ENCODE results near the gene KPNA4. TPM values are rescaled to one million over a fixed set of nuclear protein-coding genes. Genes with fewer than 3 reads are reported as not detected.

KPNA4 gene
- total RNA-seq, 2 donors from 2014 or later, result 41.6 to 60.6 TPM

DNA sequence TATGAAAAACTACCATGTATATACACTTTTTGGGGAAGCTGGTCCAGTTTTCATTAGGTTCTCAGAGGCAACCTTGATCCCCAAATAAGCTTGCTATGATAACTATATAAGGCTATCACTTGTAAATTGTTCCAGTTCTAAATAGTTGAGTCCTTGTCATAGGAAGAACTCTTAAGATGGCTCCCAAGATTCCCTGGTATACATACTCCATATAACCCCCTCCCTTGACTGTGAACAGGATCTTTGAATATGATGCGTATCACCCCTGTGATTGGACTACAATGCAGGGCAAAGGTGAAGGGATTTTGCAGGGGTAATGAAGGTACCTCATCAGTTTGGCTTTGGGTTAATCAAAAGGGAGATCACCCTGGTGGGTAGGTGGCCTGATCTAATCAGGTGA, 67.2 kb downstream of the KPNA4 start:
- H3K4me1 ChIP-seq, result no peaks in the 10 kb centered on the region
- H3K9ac ChIP-seq (ENCODE audit: low read depth in 2 of 2, low read length in 2 of 2), result no peak overlapping the region
- H3K9me3 ChIP-seq, result no peaks in the 10 kb centered on the region
- no peak for DNase-seq
- TF ChIP-seq, protein P1, sequence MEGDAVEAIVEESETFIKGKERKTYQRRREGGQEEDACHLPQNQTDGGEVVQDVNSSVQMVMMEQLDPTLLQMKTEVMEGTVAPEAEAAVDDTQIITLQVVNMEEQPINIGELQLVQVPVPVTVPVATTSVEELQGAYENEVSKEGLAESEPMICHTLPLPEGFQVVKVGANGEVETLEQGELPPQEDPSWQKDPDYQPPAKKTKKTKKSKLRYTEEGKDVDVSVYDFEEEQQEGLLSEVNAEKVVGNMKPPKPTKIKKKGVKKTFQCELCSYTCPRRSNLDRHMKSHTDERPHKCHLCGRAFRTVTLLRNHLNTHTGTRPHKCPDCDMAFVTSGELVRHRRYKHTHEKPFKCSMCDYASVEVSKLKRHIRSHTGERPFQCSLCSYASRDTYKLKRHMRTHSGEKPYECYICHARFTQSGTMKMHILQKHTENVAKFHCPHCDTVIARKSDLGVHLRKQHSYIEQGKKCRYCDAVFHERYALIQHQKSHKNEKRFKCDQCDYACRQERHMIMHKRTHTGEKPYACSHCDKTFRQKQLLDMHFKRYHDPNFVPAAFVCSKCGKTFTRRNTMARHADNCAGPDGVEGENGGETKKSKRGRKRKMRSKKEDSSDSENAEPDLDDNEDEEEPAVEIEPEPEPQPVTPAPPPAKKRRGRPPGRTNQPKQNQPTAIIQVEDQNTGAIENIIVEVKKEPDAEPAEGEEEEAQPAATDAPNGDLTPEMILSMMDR (IDR thresholded peaks at IDR 0.05), result no peak
- intact Hi-C loops (cut with DNase I), result no loop called here
- H3K36me3 ChIP-seq, result peaks cover 6% of the 10 kb centered on the region
- no peak overlapping the region for H3K27ac ChIP-seq
- no peaks in the 10 kb centered on the region for H3K27me3 ChIP-seq
- H3K4me3 ChIP-seq, result no peak overlapping the region

DNA sequence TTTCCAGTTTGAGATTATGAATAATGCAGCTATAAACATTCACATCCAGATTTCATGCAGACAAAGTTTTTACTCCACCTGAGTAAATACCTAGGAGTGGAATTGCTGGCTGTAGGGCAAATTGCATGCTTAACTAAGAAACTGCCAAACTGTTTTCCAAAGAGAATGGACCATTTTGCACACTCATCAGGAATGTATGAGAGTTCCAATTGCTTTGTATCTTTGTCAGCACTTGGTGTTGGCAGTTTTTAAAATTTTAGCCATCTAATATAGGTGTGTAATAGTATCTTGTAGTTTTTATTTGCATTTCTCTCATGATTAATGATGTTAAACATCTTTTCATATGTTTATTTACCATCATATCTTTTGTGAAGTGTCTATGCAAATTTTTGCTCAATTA, 75.2 kb downstream of the KPNA4 start:
- no peak for DNase-seq
- H3K9ac ChIP-seq (ENCODE audit: low read depth in 2 of 2, low read length in 2 of 2), result no peak overlapping the region

DNA sequence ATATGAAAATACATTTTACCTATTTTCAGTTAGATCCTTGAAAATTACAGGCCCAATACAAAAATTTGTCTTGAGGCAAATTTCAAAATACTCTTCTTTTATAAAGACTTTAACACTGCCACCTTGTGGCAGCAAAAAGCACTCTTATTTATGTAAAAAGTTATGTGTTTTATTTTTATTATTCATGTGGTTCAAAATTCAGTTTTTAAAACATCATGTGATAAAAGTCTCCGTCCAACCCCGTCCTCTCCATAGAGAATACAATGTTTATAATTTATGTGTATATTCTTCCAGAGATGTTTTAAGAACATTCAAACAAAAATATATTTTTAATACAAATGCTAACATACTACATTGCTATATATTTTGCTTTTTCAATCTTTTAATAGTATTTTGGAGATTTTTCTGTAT, 78.9 kb downstream of the KPNA4 start:
- Histone ChIP-seq H3K9ac (ENCODE audit: low read depth in 2 of 2, low read length in 2 of 2) (no peak overlapping the region), H3K4me1 (no peaks in the 10 kb centered on the region), H3K27ac (no peak overlapping the region), H3K27me3 (no peaks in the 10 kb centered on the region), H3K9me3 (no peaks in the 10 kb centered on the region), H3K4me3 (peak overlapping the region; percentile 12), H3K36me3 (no peaks in the 10 kb centered on the region)
- no peak for DNase-seq
- intact Hi-C loops (cut with DNase I), result loop anchor here (10.0 kb wide), 1 partner anchor 322 kb away; no protein-coding TSS in a partner anchor
- TF ChIP-seq, protein P1 (IDR thresholded peaks at IDR 0.05), result peak; percentile 56

More for the DNA sequence above, 75.2 kb downstream of the KPNA4 start:
- H3K4me1 ChIP-seq, result no peaks in the 10 kb centered on the region
- no peaks in the 10 kb centered on the region for H3K36me3 ChIP-seq
- H3K27ac ChIP-seq, result no peak overlapping the region
- intact Hi-C loops (cut with DNase I), result no loop called here
- no peaks in the 10 kb centered on the region for H3K27me3 ChIP-seq
- H3K9me3 ChIP-seq, result no peaks in the 10 kb centered on the region
- TF ChIP-seq, protein P1 (IDR thresholded peaks at IDR 0.05), result no peak
- no peak overlapping the region for H3K4me3 ChIP-seq

DNA sequence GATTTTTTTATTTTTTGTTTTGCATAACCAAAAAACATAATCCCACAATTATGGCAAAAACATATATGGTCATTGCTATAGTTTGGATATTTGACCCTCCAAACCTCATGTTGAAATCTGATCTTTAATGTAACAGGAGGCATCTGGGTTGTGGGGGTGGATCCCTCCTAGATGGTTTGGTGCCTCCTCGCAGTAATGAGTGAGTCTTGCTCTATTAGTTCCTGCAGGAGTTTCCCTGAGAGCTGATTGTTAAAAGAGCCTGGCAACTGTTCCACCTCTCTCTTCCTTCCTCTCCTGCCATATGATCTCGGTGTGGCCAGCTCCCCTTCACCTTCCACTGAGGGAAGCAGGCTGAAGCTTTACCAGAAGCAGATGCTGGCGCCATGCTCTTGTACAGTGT, 82.6 kb downstream of the KPNA4 start:
- no peak overlapping the region for H3K9ac ChIP-seq (ENCODE audit: low read depth in 2 of 2, low read length in 2 of 2)
- H3K9me3 ChIP-seq, result no peaks in the 10 kb centered on the region
- intact Hi-C loops (cut with DNase I), result loop anchor here (10.0 kb wide), 1 partner anchor 318 kb away; no protein-coding TSS in a partner anchor
- DNase-seq, result no peak
- no peaks in the 10 kb centered on the region for H3K4me1 ChIP-seq
- H3K27me3 ChIP-seq, result no peaks in the 10 kb centered on the region
- no peak overlapping the region for H3K4me3 ChIP-seq
- no peak overlapping the region for H3K27ac ChIP-seq
- H3K36me3 ChIP-seq, result no peaks in the 10 kb centered on the region
- TF ChIP-seq, protein P1 (IDR thresholded peaks at IDR 0.05), result no peak

DNA sequence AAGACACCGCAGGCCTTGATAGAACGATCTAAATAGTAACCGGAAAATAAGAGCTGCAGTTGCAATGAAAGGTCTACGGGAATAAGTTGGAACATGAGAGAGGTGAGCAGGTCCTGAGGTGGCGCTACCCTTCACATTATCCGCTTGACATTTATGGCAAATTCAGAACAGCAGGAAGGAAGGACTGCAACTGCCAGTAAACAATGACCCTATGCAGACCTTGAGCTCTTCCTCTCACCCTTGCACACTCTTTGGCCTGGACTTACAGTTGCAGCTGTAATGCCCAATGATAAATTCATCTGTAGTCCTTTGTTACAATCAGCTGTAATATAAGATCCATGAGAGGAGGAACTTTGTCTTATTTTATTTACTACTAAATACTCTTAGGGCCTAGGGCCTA, 83.5 kb downstream of the KPNA4 start:
- TF ChIP-seq, protein P1 (IDR thresholded peaks at IDR 0.05), result no peak
- intact Hi-C loops (cut with DNase I), result loop anchor here (10.0 kb wide), 1 partner anchor 317 kb away; no protein-coding TSS in a partner anchor

More for the DNA sequence above, 83.5 kb downstream of the KPNA4 start:
- no peaks in the 10 kb centered on the region for H3K27me3 ChIP-seq
- H3K9ac ChIP-seq (ENCODE audit: low read depth in 2 of 2, low read length in 2 of 2), result no peak overlapping the region
- no peak overlapping the region for H3K27ac ChIP-seq
- H3K9me3 ChIP-seq, result no peaks in the 10 kb centered on the region
- H3K36me3 ChIP-seq, result no peaks in the 10 kb centered on the region
- DNase-seq, result no peak
- no peaks in the 10 kb centered on the region for H3K4me1 ChIP-seq
- no peak overlapping the region for H3K4me3 ChIP-seq
